Measurements from ENCODE around the gene FHIT. TPM values are rescaled to one million over a fixed set of nuclear protein-coding genes. Genes with fewer than 3 reads are reported as not detected.
A peak's percentile ranks its signal among the peaks of the same experiment; 100 is the strongest.

FHIT gene
- total RNA-seq, 1 experiment from 2014 or later, result 3.6 TPM

GRCh38 chr3:60697132-60697531 is 554.1 kb downstream of the FHIT start:
- Histone ChIP-seq H3K9me2 (replicated peaks; ENCODE audit: low read length) (no peaks in the 10 kb centered on the region), H3K4me3 (ENCODE audit: low read length) (no peak overlapping the region), H3K79me2 (ENCODE audit: low read length) (no peaks in the 10 kb centered on the region), H3K9me3 (ENCODE audit: low read length) (no peaks in the 10 kb centered on the region), H3K4me1 (ENCODE audit: insufficient read depth, low read length) (no peaks in the 10 kb centered on the region), H3F3A (ENCODE audit: low read length, unreplicated experiment) (no peaks in the 10 kb centered on the region), H4K20me1 (ENCODE audit: low read length) (no peaks in the 10 kb centered on the region), H2AFZ (ENCODE audit: low read length) (no peak overlapping the region), H3K4me2 (ENCODE audit: low read length) (no peak overlapping the region), H3K9ac (ENCODE audit: low read length) (no peak overlapping the region), H3K27ac (ENCODE audit: low read length) (no peak overlapping the region), H3K27me3 (ENCODE audit: low read length) (no peaks in the 10 kb centered on the region), H3K36me3 (ENCODE audit: low read depth, low read length) (no peaks in the 10 kb centered on the region)
- ATAC-seq (no peak), DNase-seq (no peak)
- no peak for TF ChIP-seq EZH2phosphoT487 (IDR thresholded peaks at IDR 0.05; ENCODE audit: borderline replicate concordance, low read length)
- TF ChIP-seq, protein P1, sequence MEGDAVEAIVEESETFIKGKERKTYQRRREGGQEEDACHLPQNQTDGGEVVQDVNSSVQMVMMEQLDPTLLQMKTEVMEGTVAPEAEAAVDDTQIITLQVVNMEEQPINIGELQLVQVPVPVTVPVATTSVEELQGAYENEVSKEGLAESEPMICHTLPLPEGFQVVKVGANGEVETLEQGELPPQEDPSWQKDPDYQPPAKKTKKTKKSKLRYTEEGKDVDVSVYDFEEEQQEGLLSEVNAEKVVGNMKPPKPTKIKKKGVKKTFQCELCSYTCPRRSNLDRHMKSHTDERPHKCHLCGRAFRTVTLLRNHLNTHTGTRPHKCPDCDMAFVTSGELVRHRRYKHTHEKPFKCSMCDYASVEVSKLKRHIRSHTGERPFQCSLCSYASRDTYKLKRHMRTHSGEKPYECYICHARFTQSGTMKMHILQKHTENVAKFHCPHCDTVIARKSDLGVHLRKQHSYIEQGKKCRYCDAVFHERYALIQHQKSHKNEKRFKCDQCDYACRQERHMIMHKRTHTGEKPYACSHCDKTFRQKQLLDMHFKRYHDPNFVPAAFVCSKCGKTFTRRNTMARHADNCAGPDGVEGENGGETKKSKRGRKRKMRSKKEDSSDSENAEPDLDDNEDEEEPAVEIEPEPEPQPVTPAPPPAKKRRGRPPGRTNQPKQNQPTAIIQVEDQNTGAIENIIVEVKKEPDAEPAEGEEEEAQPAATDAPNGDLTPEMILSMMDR (conservative IDR thresholded peaks at IDR 0.05; ENCODE audit: low read depth, low read length), result no peak
- no peak for TF ChIP-seq EZH2 (IDR thresholded peaks at IDR 0.05; ENCODE audit: low read length, unreplicated experiment)
- POLR2A ChIA-PET (ENCODE audit: unreplicated experiment), result no interaction called here
- intact Hi-C loops (cut with micrococcal nuclease), result no loop called here
- CTCF ChIA-PET, result no interaction called here
- BruUV-seq (replicated peaks), result no TSS peak

GRCh38 chr3:60696428-60697125 is 554.7 kb downstream of the FHIT start:
- H3F3A ChIP-seq (ENCODE audit: low read length, unreplicated experiment), result no peaks in the 10 kb centered on the region
- H3K27ac ChIP-seq (ENCODE audit: low read length), result no peak overlapping the region
- no peak for TF ChIP-seq EZH2 (IDR thresholded peaks at IDR 0.05; ENCODE audit: low read length, unreplicated experiment)
- no peak for TF ChIP-seq EZH2phosphoT487 (IDR thresholded peaks at IDR 0.05; ENCODE audit: borderline replicate concordance, low read length)
- TF ChIP-seq, protein P1 (conservative IDR thresholded peaks at IDR 0.05; ENCODE audit: low read depth, low read length), result no peak
- CTCF ChIA-PET, result no interaction called here
- intact Hi-C loops (cut with micrococcal nuclease), result no loop called here
- ATAC-seq, result peak; percentile 64; the same call in 1 of the 2 replicates
- no peaks in the 10 kb centered on the region for H3K27me3 ChIP-seq (ENCODE audit: low read length)
- H3K36me3 ChIP-seq (ENCODE audit: low read depth, low read length), result no peaks in the 10 kb centered on the region
- no peaks in the 10 kb centered on the region for H4K20me1 ChIP-seq (ENCODE audit: low read length)
- no peak overlapping the region for H3K4me3 ChIP-seq (ENCODE audit: low read length)
- POLR2A ChIA-PET (ENCODE audit: unreplicated experiment), result no interaction called here
- no peak overlapping the region for H3K9ac ChIP-seq (ENCODE audit: low read length)
- BruUV-seq (replicated peaks), result no TSS peak
- H3K9me3 ChIP-seq (ENCODE audit: low read length), result no peaks in the 10 kb centered on the region
- H3K79me2 ChIP-seq (ENCODE audit: low read length), result no peaks in the 10 kb centered on the region
- no peaks in the 10 kb centered on the region for H3K4me1 ChIP-seq (ENCODE audit: insufficient read depth, low read length)
- H2AFZ ChIP-seq (ENCODE audit: low read length), result no peak overlapping the region
- no peaks in the 10 kb centered on the region for H3K9me2 ChIP-seq (replicated peaks; ENCODE audit: low read length)
- H3K4me2 ChIP-seq (ENCODE audit: low read length), result no peak overlapping the region
- DNase-seq, result peak; percentile 36

GRCh38 chr3:60675424-60675823 is 575.8 kb downstream of the FHIT start:
- ATAC-seq, result no peak
- no peaks in the 10 kb centered on the region for H3K79me2 ChIP-seq (ENCODE audit: low read length)
- H3K27ac ChIP-seq (ENCODE audit: low read length), result no peak overlapping the region
- no peaks in the 10 kb centered on the region for H3K4me1 ChIP-seq (ENCODE audit: insufficient read depth, low read length)
- TF ChIP-seq EZH2phosphoT487 (IDR thresholded peaks at IDR 0.05; ENCODE audit: borderline replicate concordance, low read length), result no peak
- TF ChIP-seq, protein P1 (conservative IDR thresholded peaks at IDR 0.05; ENCODE audit: low read depth, low read length), result no peak
- TF ChIP-seq EZH2 (IDR thresholded peaks at IDR 0.05; ENCODE audit: low read length, unreplicated experiment), result no peak
- no peaks in the 10 kb centered on the region for H3K9me2 ChIP-seq (replicated peaks; ENCODE audit: low read length)
- intact Hi-C loops (cut with micrococcal nuclease), result no loop called here
- CTCF ChIA-PET, result no interaction called here
- H3K9me3 ChIP-seq (ENCODE audit: low read length), result no peaks in the 10 kb centered on the region
- H3K27me3 ChIP-seq (ENCODE audit: low read length), result no peaks in the 10 kb centered on the region
- DNase-seq, result no peak
- H3K4me2 ChIP-seq (ENCODE audit: low read length), result no peak overlapping the region
- no peak overlapping the region for H2AFZ ChIP-seq (ENCODE audit: low read length)
- H3K4me3 ChIP-seq (ENCODE audit: low read length), result no peak overlapping the region
- no peaks in the 10 kb centered on the region for H3K36me3 ChIP-seq (ENCODE audit: low read depth, low read length)
- POLR2A ChIA-PET (ENCODE audit: unreplicated experiment), result no interaction called here
- no peaks in the 10 kb centered on the region for H4K20me1 ChIP-seq (ENCODE audit: low read length)
- BruUV-seq (replicated peaks), result no TSS peak
- no peaks in the 10 kb centered on the region for H3F3A ChIP-seq (ENCODE audit: low read length, unreplicated experiment)
- no peak overlapping the region for H3K9ac ChIP-seq (ENCODE audit: low read length)

All from PC-3 (cell line).